Stimulated activated naive CD4-positive, alpha-beta T cell (primary cell): ENCODE measurements around the gene FLYWCH1.

Experiments used
- DNase-seq, 6 experiments: peaks; one replicate each; lab custom pipeline; 2025; lab: John Stamatoyannopoulos, UW

The FLYWCH1 gene

GRCh38 chr16:2911638-2912329, at the start of gene FLYWCH1:
Gene FLYWCH1 (plus strand): TSS chr16:2911931. CDS start chr16:2929686, 17,755 bp downstream.
- peak; percentile 94 to 97 (median 96) for DNase-seq

GRCh38 chr16:2865651-2866050, 46.1 kb upstream of the FLYWCH1 start:
- no peak for DNase-seq

GRCh38 chr16:2866431-2866830, 45.3 kb upstream of the FLYWCH1 start:
- DNase-seq, result no peak

GRCh38 chr16:2867661-2867986, 44.1 kb upstream of the FLYWCH1 start:
- DNase-seq, result no peak

- peak; percentile 84 to 89 (median 86) for DNase-seq
Observed at GRCh38 chr16:2867987-2868789, 43.5 kb upstream of the FLYWCH1 start.

- DNase-seq, result no peak
Observed at GRCh38 chr16:2871926-2872325, 39.8 kb upstream of the FLYWCH1 start.

GRCh38 chr16:2874032-2874911, 37.5 kb upstream of the FLYWCH1 start:
- DNase-seq, result no peak

- DNase-seq, result peak; percentile 25 to 56 (median 50)
Observed at GRCh38 chr16:2874912-2875362, 36.8 kb upstream of the FLYWCH1 start.

- DNase-seq, result no peak
Observed at GRCh38 chr16:2879854-2880508, 31.8 kb upstream of the FLYWCH1 start.

GRCh38 chr16:2881783-2882649, 29.7 kb upstream of the FLYWCH1 start:
- peak in 5 of 6 experiments; percentile 10 to 67 (median 55) for DNase-seq

GRCh38 chr16:2882650-2883457, 28.9 kb upstream of the FLYWCH1 start, which contains the start of gene FLYWCH2:
Gene FLYWCH2 (plus strand): TSS chr16:2883215. CDS start chr16:2896450, 13,235 bp downstream.
- DNase-seq, result peak; percentile 98 to 100 (median 100)

- peak in 2 of 6 experiments; percentile 27 to 34 for DNase-seq
Observed at GRCh38 chr16:2883458-2883908, 28.2 kb upstream of the FLYWCH1 start.

GRCh38 chr16:2884041-2884451, 27.7 kb upstream of the FLYWCH1 start:
- DNase-seq, result no peak

- no peak for DNase-seq
Observed at GRCh38 chr16:2894231-2894630, 17.5 kb upstream of the FLYWCH1 start.

GRCh38 chr16:2895813-2896212, 15.9 kb upstream of the FLYWCH1 start:
- no peak for DNase-seq

- DNase-seq, result no peak
Observed at GRCh38 chr16:2896480-2897010, 15.2 kb upstream of the FLYWCH1 start.

GRCh38 chr16:2897110-2897509, 14.6 kb upstream of the FLYWCH1 start:
- DNase-seq, result no peak

GRCh38 chr16:2898831-2899563, 12.7 kb upstream of the FLYWCH1 start:
- DNase-seq, result no peak
